HG02870 (cell line): ENCODE measurements around the gene LHCGR.
"Not testable (repeated sequence)": the region's sequence is repeated elsewhere in the genome, so short reads cannot be mapped to it uniquely, and the experiment has no call there.

Experiments
- ATAC-seq: cut with Tn5 transposase; IDR thresholded peaks from one replicate; pipeline ENCODE4 v1.9.1; 2021; ENCODE audit warnings: mild to moderate bottlenecking, moderate library complexity; ENCODE audit not compliant: unreplicated experiment

LHCGR gene

GRCh38 chr2:48713647-48714046, 41.9 kb downstream of the LHCGR start:
- ATAC-seq: no peak

- no peak for ATAC-seq
Measured at GRCh38 chr2:48712151-48712550, 43.4 kb downstream of the LHCGR start.

GRCh38 chr2:48711343-48711742, 44.2 kb downstream of the LHCGR start:
- no peak for ATAC-seq

GRCh38 chr2:48709096-48710034, 46.2 kb downstream of the LHCGR start:
- no peak for ATAC-seq

- ATAC-seq: no peak
Measured at GRCh38 chr2:48707466-48707865, 48.1 kb downstream of the LHCGR start.

- not testable (repeated sequence) for ATAC-seq
Measured at GRCh38 chr2:48703621-48704020, 51.9 kb downstream of the LHCGR start.

GRCh38 chr2:48699348-48699930, 56.1 kb downstream of the LHCGR start:
- ATAC-seq: no peak

GRCh38 chr2:48696881-48697280, 58.6 kb downstream of the LHCGR start:
- no peak for ATAC-seq

GRCh38 chr2:48695991-48696390, 59.5 kb downstream of the LHCGR start:
- ATAC-seq: no peak

GRCh38 chr2:48694149-48694548, 61.4 kb downstream of the LHCGR start:
- ATAC-seq: no peak

- ATAC-seq: no peak
Measured at GRCh38 chr2:48693645-48694044, 61.9 kb downstream of the LHCGR start.

- no peak for ATAC-seq
Measured at GRCh38 chr2:48693066-48693465, 62.5 kb downstream of the LHCGR start.

GRCh38 chr2:48691935-48692691, 63.4 kb downstream of the LHCGR start:
- ATAC-seq: no peak

- no peak for ATAC-seq
Measured at GRCh38 chr2:48685126-48685525, 70.4 kb downstream of the LHCGR start.

GRCh38 chr2:48677450-48677849, 78.1 kb downstream of the LHCGR start:
- no peak for ATAC-seq

GRCh38 chr2:48674933-48675332, 80.6 kb downstream of the LHCGR start:
- no peak for ATAC-seq

GRCh38 chr2:48673581-48673980, 81.9 kb downstream of the LHCGR start:
- no peak for ATAC-seq

GRCh38 chr2:48668992-48669391, 86.5 kb downstream of the LHCGR start:
- no peak for ATAC-seq

GRCh38 chr2:48651158-48651790, 104.2 kb downstream of the LHCGR start:
- ATAC-seq: no peak

GRCh38 chr2:48638261-48638660, 117.3 kb downstream of the LHCGR start:
- no peak for ATAC-seq
